Activated CD4-positive, alpha-beta T cell treated with anti-CD3 and anti-CD28 coated beads, Interleukin-2, amount 10 ng/mL, durations not matched to agents 24 days and 14 days (primary cell): ENCODE results near the gene NOS3. TPM values are rescaled to one million over a fixed set of nuclear protein-coding genes. Genes with fewer than 3 reads are reported as not detected.

Experiments used
- DNase-seq: peaks from one replicate; pipeline ENCODE4 v3.0.0; 2022
- H3K27ac Mint-ChIP-seq: one replicate; pipeline ENCODE4 v1.8.0; 2022; ENCODE audit warnings: mild to moderate bottlenecking, mixed read lengths
- H3K27me3 Mint-ChIP-seq: one replicate; pipeline ENCODE4 v1.8.0; 2022; ENCODE audit warnings: mixed read lengths
- H3K36me3 Mint-ChIP-seq: one replicate; pipeline ENCODE4 v1.8.0; 2022; ENCODE audit warnings: low read depth, mild to moderate bottlenecking, mixed read lengths
- H3K4me1 Mint-ChIP-seq: one replicate; pipeline ENCODE4 v1.8.0; 2021; ENCODE audit warnings: mixed read lengths
- H3K4me3 Mint-ChIP-seq: one replicate; pipeline ENCODE4 v1.8.0; 2022; ENCODE audit warnings: mild to moderate bottlenecking, moderate library complexity, mixed read lengths
- H3K9me3 Mint-ChIP-seq: one replicate; pipeline ENCODE4 v1.8.0; 2021; ENCODE audit warnings: mixed read lengths
- intact Hi-C: fragments of 100-400 bp; cut with micrococcal nuclease; formaldehyde crosslinking; loops from one replicate; pipeline ENCODE4 v1.15.1; 2023
- total RNA-seq: library from RNA; stranded (reverse); gene quantifications from 2 replicates; pipeline ENCODE4 v1.2.3, GENCODE V29; 2022

NOS3 gene
- total RNA-seq, 1 donor from 2014 or later, result 15.7 TPM

DNA sequence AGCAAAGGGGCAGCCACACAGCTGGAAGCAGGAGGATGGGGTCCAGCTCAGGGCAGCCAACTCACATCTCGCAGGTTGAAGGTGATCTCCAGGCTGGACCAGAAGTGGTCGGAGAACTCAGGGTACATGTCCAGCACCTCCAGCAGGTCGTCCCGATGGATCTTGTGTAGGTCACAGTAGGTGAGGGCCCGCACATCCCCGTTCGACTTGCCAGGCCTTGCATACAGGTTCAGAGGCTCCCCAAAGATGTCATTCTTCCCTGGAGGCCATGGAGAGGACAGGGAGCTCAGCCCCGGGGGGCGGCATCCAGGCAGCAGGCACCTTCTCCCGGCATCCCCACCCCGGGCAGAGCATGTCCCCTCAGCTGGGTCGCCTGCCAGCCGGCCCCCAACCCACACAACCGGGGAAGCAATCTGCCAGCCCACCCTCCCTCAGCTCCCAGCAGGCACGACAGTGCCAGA, 42.0 kb upstream of the NOS3 start:
- Mint-ChIP-seq H3K9me3 (no peaks in the 10 kb centered on the region), H3K27ac (no peak overlapping the region), H3K4me1 (no peaks in the 10 kb centered on the region), H3K27me3 (peaks cover 13% of the 10 kb centered on the region), H3K36me3 (no peaks in the 10 kb centered on the region), H3K4me3 (no peak overlapping the region)
- intact Hi-C loops, result no loop called here
- no peak for DNase-seq

DNA sequence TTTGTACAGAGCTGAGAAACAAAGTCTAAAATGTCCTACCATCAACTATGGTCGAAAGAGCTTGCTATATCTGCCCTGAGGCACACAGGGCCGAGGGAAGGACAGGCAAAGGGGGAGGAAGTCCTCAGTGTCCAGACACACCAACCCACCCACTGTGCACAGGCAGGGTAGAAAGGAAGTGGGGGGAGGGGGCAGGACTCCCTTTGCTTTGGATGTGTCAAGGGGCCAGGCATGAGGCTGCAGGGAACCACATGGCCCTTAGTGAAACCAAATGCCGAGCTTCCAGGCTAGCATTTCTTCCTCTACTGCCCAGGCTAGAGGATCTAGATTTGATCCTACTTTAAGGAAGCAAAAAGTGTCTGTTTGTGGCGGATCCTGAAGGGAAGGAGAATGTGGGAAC, 41.3 kb upstream of the NOS3 start:
- intact Hi-C loops, result no loop called here
- no peaks in the 10 kb centered on the region for H3K4me1 Mint-ChIP-seq
- no peak overlapping the region for H3K27ac Mint-ChIP-seq
- H3K4me3 Mint-ChIP-seq, result no peak overlapping the region
- no peaks in the 10 kb centered on the region for H3K36me3 Mint-ChIP-seq
- no peaks in the 10 kb centered on the region for H3K9me3 Mint-ChIP-seq
- peaks cover 13% of the 10 kb centered on the region for H3K27me3 Mint-ChIP-seq
- DNase-seq, result no peak

DNA sequence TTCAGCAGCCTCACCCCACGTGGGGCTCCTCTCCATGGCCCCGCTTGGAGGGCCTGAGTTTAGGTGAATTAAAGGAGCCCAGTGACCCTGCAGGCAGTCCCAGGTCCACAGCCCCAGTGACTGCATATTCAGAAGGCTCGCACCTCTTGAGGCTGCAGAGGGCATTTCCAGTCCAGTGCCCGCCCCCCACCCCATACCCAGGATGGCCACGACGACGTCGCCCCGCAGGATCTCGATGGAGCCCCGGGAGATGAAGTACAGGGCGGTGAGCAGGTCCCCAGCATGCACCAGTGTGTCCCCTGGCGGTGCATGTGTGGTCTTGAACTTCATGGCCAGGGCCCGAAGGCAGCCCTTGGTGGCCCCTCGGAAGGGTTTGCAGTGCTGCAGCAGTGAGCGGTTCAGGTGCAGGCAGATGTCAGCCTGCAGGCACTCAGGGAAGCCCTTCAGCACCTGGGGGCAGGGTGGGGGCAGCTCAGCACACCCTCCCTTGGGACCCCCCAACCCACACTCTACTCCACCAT, 40.8 kb upstream of the NOS3 start:
- no peak overlapping the region for H3K27ac Mint-ChIP-seq
- H3K9me3 Mint-ChIP-seq, result no peaks in the 10 kb centered on the region
- H3K27me3 Mint-ChIP-seq, result peaks cover 13% of the 10 kb centered on the region
- H3K36me3 Mint-ChIP-seq, result no peaks in the 10 kb centered on the region
- DNase-seq, result no peak
- no peaks in the 10 kb centered on the region for H3K4me1 Mint-ChIP-seq
- intact Hi-C loops, result no loop called here
- no peak overlapping the region for H3K4me3 Mint-ChIP-seq

DNA sequence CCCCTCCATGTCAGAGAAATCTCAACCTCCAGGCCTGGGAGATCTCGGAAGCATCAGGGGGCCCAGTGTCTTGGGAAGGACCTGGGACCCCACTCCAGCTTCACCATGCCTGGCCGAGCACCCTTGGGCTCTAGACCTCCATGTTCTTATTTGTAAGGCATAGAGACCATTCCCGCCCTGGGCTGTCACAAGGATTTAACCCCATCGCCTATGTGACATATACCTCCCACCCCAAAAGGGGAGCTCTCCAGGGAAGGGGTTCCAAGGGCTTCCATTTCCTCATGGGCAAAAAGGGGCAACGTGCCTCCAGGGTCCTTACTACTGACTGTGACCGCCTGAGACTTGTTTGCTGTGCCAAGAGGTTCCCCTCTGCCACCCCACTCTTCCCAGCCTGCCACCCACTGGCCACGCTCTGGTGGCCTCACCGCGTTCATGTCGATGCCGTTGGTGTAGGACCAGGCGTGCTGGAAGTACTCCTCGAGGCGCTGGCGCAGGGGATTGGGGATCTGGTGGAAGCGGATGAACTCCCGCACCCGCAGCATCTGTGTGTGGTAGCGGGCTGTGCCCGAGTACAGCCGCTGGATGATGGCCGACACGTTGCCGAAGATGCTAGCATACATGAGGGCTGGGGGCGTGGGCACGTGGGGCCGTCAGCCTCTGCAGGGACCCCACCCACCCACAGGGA, 40.2 kb upstream of the NOS3 start:
- intact Hi-C loops, result no loop called here
- H3K4me1 Mint-ChIP-seq, result no peaks in the 10 kb centered on the region
- no peaks in the 10 kb centered on the region for H3K9me3 Mint-ChIP-seq
- H3K36me3 Mint-ChIP-seq, result no peaks in the 10 kb centered on the region
- H3K27ac Mint-ChIP-seq, result no peak overlapping the region
- no peak for DNase-seq
- H3K27me3 Mint-ChIP-seq, result peaks cover 13% of the 10 kb centered on the region
- H3K4me3 Mint-ChIP-seq, result no peak overlapping the region

DNA sequence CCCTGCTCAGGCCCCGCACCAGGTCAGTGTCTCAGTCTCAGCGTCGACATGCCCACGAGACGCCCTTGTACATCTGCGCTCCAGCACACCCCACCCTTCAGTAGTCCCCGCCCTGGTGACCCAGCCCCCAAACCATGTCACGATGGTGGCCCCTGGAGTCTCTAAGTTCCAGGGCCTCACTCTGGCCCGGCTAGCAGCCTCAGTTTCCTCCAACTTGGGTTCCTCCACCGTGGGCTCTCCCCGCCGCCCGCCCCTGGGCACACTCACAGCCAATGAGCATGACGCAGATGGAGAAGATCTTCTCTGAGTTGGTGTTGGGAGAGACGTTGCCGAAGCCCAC, 39.7 kb upstream of the NOS3 start:
- Mint-ChIP-seq H3K27me3 (peaks cover 15% of the 10 kb centered on the region), H3K4me3 (no peak overlapping the region), H3K4me1 (no peaks in the 10 kb centered on the region), H3K36me3 (no peaks in the 10 kb centered on the region), H3K27ac (no peak overlapping the region), H3K9me3 (no peaks in the 10 kb centered on the region)
- intact Hi-C loops, result no loop called here
- DNase-seq, result no peak

DNA sequence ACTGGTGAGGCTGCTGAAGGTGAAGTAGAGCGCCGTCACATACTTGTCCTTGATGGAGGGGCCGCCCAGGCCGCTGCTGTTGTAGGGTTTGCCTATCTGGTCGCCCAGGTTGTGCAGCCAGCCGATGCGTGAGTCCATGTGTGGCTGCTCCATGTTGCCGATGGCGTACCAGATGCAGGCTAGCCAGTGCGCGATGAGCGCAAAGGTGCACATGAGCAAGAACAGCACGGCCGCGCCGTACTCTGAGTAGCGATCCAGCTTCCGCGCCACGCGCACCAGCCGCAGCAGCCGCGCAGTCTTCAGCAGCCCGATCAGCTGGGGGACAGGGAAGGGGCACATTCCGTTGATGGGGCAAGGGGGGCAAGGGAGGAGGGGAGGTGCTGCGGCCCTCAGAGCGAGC, 39.3 kb upstream of the NOS3 start:
- Mint-ChIP-seq H3K27me3 (peaks cover 14% of the 10 kb centered on the region), H3K4me3 (no peak overlapping the region), H3K36me3 (no peaks in the 10 kb centered on the region), H3K27ac (no peak overlapping the region), H3K9me3 (no peaks in the 10 kb centered on the region), H3K4me1 (no peaks in the 10 kb centered on the region)
- intact Hi-C loops, result no loop called here
- DNase-seq, result no peak

DNA sequence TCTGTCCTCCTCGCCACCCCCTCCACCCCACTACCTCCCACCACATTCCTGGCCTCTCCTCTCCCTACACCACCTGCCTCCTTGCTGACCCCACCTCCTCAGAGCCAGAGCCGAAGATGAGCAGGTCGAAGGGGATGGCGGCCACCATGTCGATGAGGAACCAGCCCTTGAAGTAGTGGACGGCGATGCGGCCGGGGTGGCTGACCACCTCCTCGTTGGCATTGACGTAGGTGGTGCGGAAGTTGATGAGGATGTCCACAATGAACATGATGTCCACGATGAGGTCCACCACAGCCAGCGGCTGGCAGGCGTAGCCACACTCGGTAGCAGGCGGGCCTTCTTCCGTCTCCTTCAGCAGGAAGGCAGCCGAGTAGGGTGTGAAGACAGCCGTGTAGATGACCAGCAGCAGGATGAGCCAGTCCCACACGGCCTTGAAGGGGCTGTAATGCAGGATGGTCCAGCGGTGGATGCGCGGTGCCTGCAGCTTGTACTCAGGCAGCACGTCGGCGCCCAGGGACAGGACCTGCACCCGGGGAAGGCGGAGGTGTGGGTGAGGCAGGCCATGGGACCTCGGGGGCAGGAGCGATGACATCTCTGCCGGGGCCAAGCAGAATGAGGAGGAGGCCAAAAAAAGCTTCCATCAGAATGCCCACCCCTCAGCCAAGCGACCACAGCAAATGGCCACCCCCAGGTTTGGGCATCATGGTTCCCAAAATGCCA, 38.3 kb upstream of the NOS3 start:
- Mint-ChIP-seq H3K4me1 (no peaks in the 10 kb centered on the region), H3K36me3 (no peaks in the 10 kb centered on the region), H3K4me3 (no peak overlapping the region), H3K27me3 (peaks cover 22% of the 10 kb centered on the region), H3K9me3 (no peaks in the 10 kb centered on the region), H3K27ac (no peak overlapping the region)
- DNase-seq, result no peak
- intact Hi-C loops, result no loop called here

DNA sequence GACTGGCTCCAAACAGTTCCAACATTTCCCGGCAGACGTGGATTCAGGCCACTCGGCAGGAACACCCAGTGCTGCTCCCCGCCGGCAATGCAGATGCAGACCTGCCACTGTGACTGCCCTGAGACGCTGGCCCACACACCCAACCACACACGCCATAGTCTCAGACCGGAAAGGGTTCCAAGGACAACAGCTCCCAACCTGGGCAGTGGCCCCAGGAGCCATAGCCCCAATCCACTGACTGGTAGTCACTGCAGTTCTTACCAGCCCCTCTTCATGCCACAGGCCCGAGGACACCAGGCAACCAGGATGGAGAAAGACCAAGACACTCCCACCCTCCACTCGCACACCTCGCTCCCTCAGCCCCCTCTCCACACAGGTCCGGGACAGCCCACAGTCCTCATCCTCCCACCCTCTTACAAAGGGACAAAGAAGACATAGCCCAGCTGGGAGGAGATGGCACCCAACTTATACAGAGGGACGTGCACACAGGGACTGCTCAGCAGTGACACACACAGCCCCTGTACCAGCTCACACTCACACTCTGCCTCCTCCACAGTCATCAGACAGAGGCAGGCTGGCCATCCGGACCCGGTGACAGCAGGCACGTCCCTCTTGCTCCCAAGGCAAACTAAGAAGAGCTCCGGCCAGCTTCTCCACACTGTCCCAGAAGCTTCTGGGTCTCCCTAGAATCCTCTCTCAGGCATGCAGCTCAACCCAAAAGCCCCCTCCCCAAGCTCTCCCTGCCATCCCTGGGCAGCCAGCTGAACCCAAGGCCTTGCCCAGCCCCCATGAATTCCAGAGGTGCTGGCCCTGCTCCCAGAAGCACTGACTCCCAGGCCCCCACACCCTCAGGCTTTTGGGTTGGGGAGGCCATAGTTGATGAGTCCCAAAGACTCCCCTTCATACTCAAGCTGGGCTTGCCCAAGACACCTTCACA, 37.5 kb upstream of the NOS3 start:
- H3K36me3 Mint-ChIP-seq, result no peaks in the 10 kb centered on the region
- DNase-seq, result no peak
- no peaks in the 10 kb centered on the region for H3K4me1 Mint-ChIP-seq
- no peak overlapping the region for H3K4me3 Mint-ChIP-seq
- H3K9me3 Mint-ChIP-seq, result no peaks in the 10 kb centered on the region
- H3K27me3 Mint-ChIP-seq, result peaks cover 21% of the 10 kb centered on the region
- intact Hi-C loops, result no loop called here
- H3K27ac Mint-ChIP-seq, result no peak overlapping the region

DNA sequence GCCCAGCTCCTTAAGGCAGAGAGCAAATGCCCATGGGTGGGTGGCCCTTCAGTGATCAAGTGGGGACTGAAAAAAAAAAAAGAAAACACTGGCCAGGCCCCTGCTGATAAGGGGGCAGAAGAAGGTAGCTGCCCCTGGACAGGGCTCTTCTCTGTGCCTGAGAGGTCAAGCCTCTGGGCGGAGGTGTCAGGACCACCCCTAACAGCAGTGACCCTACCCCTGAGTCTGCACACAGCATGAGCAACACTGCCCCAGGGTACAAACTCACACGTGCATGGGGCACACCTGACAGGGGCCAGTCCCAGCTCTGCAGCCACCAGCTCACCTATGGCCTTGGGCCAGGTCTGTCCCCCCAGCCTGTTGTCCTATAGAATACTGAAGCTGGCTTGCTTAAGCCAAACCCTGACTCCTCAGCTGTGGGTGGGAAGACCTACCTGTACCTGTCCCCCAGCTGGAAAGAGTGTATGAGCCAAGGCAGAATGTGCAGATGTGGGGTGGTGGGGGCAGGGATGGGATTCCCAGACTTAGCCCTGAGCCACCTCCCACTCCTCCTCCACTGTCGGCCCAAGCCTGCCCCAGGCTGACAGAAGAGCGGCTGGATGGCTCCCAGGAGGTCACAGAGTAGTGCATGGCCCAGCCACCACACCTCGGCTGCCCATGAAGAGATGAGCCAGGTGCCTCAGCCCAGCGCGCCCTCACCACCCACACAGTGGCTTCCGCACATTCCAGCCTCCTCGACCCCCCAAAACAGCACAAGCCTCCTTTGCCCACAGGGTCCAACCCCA, 36.4 kb upstream of the NOS3 start:
- Mint-ChIP-seq H3K4me3 (no peak overlapping the region), H3K36me3 (no peaks in the 10 kb centered on the region), H3K27me3 (peaks cover 25% of the 10 kb centered on the region), H3K9me3 (no peaks in the 10 kb centered on the region), H3K4me1 (no peaks in the 10 kb centered on the region), H3K27ac (no peak overlapping the region)
- intact Hi-C loops, result no loop called here
- DNase-seq, result no peak

DNA sequence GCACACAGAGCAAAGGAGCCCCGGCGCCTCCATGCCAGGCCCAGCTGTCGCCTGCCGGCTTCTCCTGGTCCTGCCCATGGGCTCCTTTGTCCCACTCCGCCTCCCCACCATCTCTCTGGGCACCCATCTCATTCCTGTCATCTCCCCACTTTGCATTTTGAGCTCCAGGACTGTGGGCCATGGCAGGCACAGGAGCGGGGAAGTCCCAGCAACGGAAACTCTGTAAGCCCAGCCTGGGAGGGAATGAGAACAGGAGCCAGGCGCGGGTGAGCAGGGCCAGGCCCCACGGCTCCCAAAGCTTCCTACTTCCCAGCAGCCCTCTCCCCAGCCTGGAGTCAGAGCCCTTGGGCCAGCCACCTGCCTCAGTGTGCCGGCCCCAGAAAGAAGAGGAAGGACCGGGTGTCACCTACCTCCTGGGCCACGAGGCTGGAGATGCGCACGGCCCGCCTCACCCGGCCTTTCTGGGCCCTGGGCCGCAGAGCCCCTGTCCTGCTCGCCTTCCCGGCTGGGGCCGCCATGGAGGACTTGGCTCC, 35.8 kb upstream of the NOS3 start:
- Mint-ChIP-seq H3K27me3 (peaks cover 29% of the 10 kb centered on the region), H3K36me3 (no peaks in the 10 kb centered on the region), H3K27ac (no peak overlapping the region), H3K9me3 (no peaks in the 10 kb centered on the region), H3K4me1 (peaks cover 3% of the 10 kb centered on the region), H3K4me3 (no peak overlapping the region)
- DNase-seq, result no peak
- intact Hi-C loops, result no loop called here

DNA sequence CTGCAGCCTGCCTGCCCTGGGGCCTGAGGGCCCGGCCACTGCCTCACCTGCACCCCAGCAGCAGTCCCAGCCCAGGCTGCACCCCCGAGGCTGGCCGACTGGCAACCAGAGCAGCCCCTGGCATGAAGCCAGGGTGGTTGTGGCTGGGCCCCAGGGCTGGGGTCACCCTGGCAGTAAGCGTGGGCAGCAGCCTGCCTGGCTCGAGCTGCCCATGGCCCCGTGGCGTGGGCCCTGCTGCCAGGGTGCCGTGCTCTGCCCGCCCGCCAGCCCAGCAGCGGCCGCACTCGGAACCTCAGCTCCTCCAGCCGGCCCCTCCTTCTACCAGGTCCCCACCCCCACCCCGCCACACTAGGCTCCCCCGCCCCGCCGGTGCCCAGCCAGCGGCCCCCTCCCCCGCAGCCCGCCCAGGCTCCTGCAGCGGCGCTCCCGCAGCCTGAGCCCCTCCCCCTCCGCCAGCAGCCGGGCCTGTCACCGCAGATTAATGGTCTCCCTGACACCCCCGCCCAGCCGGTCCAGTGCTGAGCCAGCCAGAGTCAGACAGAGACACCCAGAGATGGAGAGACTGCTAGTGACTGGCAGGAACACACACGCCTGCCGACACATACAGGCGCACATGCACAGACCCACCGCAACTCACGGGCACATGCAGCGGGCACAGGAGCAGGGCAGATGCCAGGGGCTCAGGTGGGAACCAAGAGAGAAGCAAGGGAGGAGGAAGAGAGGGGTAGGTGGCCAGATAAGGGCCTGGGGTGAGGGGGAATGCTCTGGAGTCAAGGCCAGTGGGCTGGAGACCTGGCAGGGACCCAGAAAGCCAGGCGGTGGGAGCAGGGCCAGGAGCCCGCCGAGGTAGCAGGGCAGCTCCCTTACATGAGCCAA, 35.1 kb upstream of the NOS3 start:
- no peak for DNase-seq
- Mint-ChIP-seq H3K27ac (no peak overlapping the region), H3K36me3 (no peaks in the 10 kb centered on the region), H3K27me3 (peaks cover 33% of the 10 kb centered on the region), H3K4me3 (no peak overlapping the region), H3K4me1 (peaks cover 3% of the 10 kb centered on the region), H3K9me3 (no peaks in the 10 kb centered on the region)
- intact Hi-C loops, result no loop called here

DNA sequence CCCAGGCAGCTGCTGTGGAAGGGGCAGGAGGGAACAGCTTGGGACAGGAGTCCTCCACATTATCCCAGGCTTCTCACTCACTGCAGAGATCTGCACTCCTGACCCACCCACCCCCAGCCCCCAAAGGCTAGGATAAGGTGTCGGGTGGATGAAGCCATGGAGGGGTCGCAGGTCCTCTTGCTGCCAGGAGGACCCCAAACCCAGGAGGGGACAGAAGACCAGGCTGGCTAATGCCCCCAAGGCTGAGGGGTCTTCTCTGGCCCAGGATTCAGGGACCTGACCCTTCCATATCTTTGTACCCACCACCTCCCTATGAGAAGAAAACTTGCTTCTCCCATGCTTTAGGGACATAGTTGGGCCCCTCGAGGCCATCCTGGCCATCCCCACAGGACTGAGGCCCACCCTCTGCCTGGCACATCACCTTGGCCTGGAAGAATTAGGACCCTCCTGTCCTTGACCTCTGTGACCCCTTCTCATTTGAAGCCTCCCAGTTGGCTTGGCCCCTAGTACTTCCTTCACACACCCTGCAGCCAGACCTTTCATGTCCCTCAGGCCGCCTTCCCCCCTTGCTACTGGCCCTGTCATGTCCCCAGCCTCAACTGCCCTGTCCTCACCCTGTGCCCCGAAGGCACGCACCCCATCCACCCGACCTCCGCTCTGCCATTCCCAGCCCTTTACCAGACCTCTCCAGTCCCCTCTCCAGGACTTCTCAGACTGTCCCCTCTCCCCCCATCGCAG, 34.3 kb upstream of the NOS3 start:
- Mint-ChIP-seq H3K36me3 (no peaks in the 10 kb centered on the region), H3K27ac (no peak overlapping the region), H3K27me3 (peaks cover 35% of the 10 kb centered on the region), H3K9me3 (no peaks in the 10 kb centered on the region), H3K4me1 (peaks cover 3% of the 10 kb centered on the region), H3K4me3 (no peak overlapping the region)
- intact Hi-C loops, result no loop called here
- no peak for DNase-seq
